Endothelial cell of umbilical vein (primary cell): ENCODE measurements around the gene WDR4. TPM values are rescaled to one million over a fixed set of nuclear protein-coding genes. Genes with fewer than 3 reads are reported as not detected.

Experiments
- BruUV-seq: library from RNA; stranded (reverse); fragments of 400-500 nt; replicated peaks from 2 replicates; lab custom pipeline; 2021; lab: Mats Ljungman, UMichigan
- CTCF ChIA-PET: fragments of 300-600, 350-600 bp; sonication (Branson Sonifier 250); formaldehyde crosslinking; loops from one replicate; lab custom pipeline; 2021; ENCODE audit warnings: antibody characterized with exemption, inconsistent platforms; lab: Charles Lee
- POLR2A ChIA-PET: fragments of 300-600, 350-600 bp; sonication (Branson Sonifier 250); formaldehyde crosslinking; loops from one replicate; lab custom pipeline; 2021; ENCODE audit warnings: antibody characterized with exemption, inconsistent platforms; lab: Charles Lee
- DNase-seq: peaks from one replicate; pipeline ENCODE4 v3.0.0-alpha.2; 2011; ENCODE audit warnings: low read depth, low spot score
- FAIRE-seq: peaks from 2 replicates; lab custom pipeline; 2011; peaks lifted over from hg19 to GRCh38; lab: Jason Lieb, UNC
- H2AFZ ChIP-seq: 2 replicates; pipeline ENCODE4 v1.6.0; 2012; ENCODE audit warnings: low read depth, low read length, control low read depth, inconsistent platforms
- H3K27ac ChIP-seq: 2 replicates; pipeline ENCODE4 v1.5.1; 2011; ENCODE audit warnings: low read depth, mild to moderate bottlenecking, control low read depth, low read length, moderate library complexity; ENCODE audit not compliant: insufficient read depth
- H3K27me3 ChIP-seq, 2 experiments: 2 replicates each; pipeline versions ENCODE4 v1.6.0 to v1.6.1; 2011; ENCODE audit warnings: low read length in 2 of 2, mixed read lengths in 1 of 2; ENCODE audit not compliant: control insufficient read depth in 2 of 2, insufficient read depth in 2 of 2
- H3K36me3 ChIP-seq, 2 experiments: 2 replicates in 1 of 2; 3 replicates in 1 of 2; pipeline ENCODE4 v1.5.1; 2011; ENCODE audit warnings: low read length in 2 of 2, mild to moderate bottlenecking in 1 of 2, moderate library complexity in 1 of 2; ENCODE audit not compliant: control insufficient read depth in 2 of 2, insufficient read depth in 2 of 2; ENCODE audit errors: extremely low read depth in 1 of 2
- H3K4me1 ChIP-seq: 3 replicates; pipeline ENCODE4 v1.5.1; 2011; ENCODE audit warnings: mild to moderate bottlenecking, low read length; ENCODE audit not compliant: control insufficient read depth, insufficient read depth; ENCODE audit errors: extremely low read depth
- H3K4me2 ChIP-seq: 2 replicates; pipeline ENCODE4 v1.6.1; 2011; ENCODE audit warnings: low read length, control low read depth, mixed read lengths; ENCODE audit not compliant: insufficient read depth
- H3K4me3 ChIP-seq, 3 experiments: fragments of 200-600 bp in 1 of 3; sonication (generic), shearing (Covaris generic) in 1 of 3; replicated peaks in 1 of 3; 2 replicates each; pipeline ENCODE4 v1.5.1; 2011 to 2016; ENCODE audit warnings: control low read depth in 3 of 3, low read length in 3 of 3, mild to moderate bottlenecking in 2 of 3, inconsistent platforms in 1 of 3, low read depth in 1 of 3, moderate library complexity in 1 of 3; ENCODE audit not compliant: insufficient read depth in 1 of 3
- H3K79me2 ChIP-seq: 2 replicates; pipeline ENCODE4 v1.6.0; 2012; ENCODE audit warnings: low read length, inconsistent platforms; ENCODE audit not compliant: control insufficient read depth, insufficient read depth
- H3K9ac ChIP-seq: replicated peaks from 2 replicates; pipeline ENCODE3; 2011; ENCODE audit warnings: low read length, control low read depth; ENCODE audit not compliant: insufficient read depth; ENCODE audit errors: extremely low read depth
- H3K9me1 ChIP-seq: replicated peaks from 3 replicates; pipeline ENCODE4 v1.6.0; 2011; ENCODE audit warnings: mild to moderate bottlenecking, low read length; ENCODE audit not compliant: control insufficient read depth, insufficient read depth; ENCODE audit errors: extremely low read depth
- H3K9me3 ChIP-seq: replicated peaks from 2 replicates; pipeline ENCODE4 v1.5.1; 2012; ENCODE audit warnings: low read length, inconsistent platforms; ENCODE audit not compliant: control insufficient read depth, insufficient read depth
- H4K20me1 ChIP-seq: replicated peaks from 2 replicates; pipeline ENCODE3; 2011; ENCODE audit warnings: mild to moderate bottlenecking, low read length; ENCODE audit not compliant: control insufficient read depth, insufficient read depth; ENCODE audit errors: extremely low read depth
- CTCF ChIP-seq, 2 donors: IDR thresholded peaks; 1 replicate in 1 of 2; 2 replicates in 1 of 2; pipeline ENCODE4 v1.5.1; 2011; ENCODE audit warnings: low read length in 2 of 2, mild to moderate bottlenecking in 2 of 2, moderate library complexity in 2 of 2, control low read depth in 1 of 2, inconsistent platforms in 1 of 2, low read depth in 1 of 2; ENCODE audit not compliant: insufficient read depth in 1 of 2; ENCODE audit errors: extremely low read depth in 1 of 2
- EZH2 ChIP-seq: IDR thresholded peaks from 2 replicates; pipeline ENCODE4 v1.6.1; 2012; ENCODE audit warnings: borderline replicate concordance, low read depth, mild to moderate bottlenecking, moderate library complexity, low read length, inconsistent platforms; ENCODE audit not compliant: severe bottlenecking
- FOS ChIP-seq: IDR thresholded peaks from 2 replicates; pipeline ENCODE4 v1.6.1; 2011; ENCODE audit warnings: mild to moderate bottlenecking, low read length, moderate library complexity, borderline replicate concordance; ENCODE audit not compliant: insufficient read depth
- GATA2 ChIP-seq: IDR thresholded peaks from 2 replicates; pipeline ENCODE4 v1.7.0; 2011; ENCODE audit warnings: low read depth, mild to moderate bottlenecking, moderate library complexity, mixed read lengths, low read length; ENCODE audit not compliant: insufficient read length, insufficient read depth
- JUN ChIP-seq: IDR thresholded peaks from 2 replicates; pipeline ENCODE4 v1.6.1; 2011; ENCODE audit warnings: borderline replicate concordance, low read depth; ENCODE audit not compliant: insufficient read length, insufficient read depth
- MAX ChIP-seq: IDR thresholded peaks from 2 replicates; pipeline ENCODE4 v1.6.1; 2011; ENCODE audit not compliant: insufficient read depth, insufficient read length
- MYC ChIP-seq: IDR thresholded peaks from one replicate; pipeline ENCODE4 v1.6.1; 2011; ENCODE audit warnings: mild to moderate bottlenecking, low read depth, low read length
- POLR2A ChIP-seq: IDR thresholded peaks from 2 replicates; pipeline ENCODE4 v1.6.1; 2012; ENCODE audit warnings: low read depth, mild to moderate bottlenecking, control low read depth, low read length
- POLR2AphosphoS5 ChIP-seq: IDR thresholded peaks from 2 replicates; pipeline ENCODE4 v1.6.1; 2012; ENCODE audit warnings: low read depth, mild to moderate bottlenecking, control low read depth, low read length, moderate library complexity; ENCODE audit not compliant: insufficient read depth
- dilution Hi-C: fragments of 300-500 bp; cut with MboI; formaldehyde crosslinking; loops from one replicate; pipeline ENCODE4 v1.15.0; 2019; ENCODE audit warnings: low sequenced_read_pairs; ENCODE audit not compliant: extremely low pct_ligation_motif_present
- intact Hi-C: fragments of 100-400 bp; cut with micrococcal nuclease; formaldehyde crosslinking; loops from one replicate; pipeline ENCODE4 v1.10.0; 2022
- polyA plus RNA-seq, 4 experiments: library from polyadenylated mRNA; depleted of rRNA in 3 of 4; stranded (reverse) in 3 of 4; unstranded in 1 of 4; fragments of >200 nt; gene quantifications; 2 replicates each; pipeline versions ENCODE4 v1.2.1 to v1.2.3, GENCODE V29; 2011 to 2012; ENCODE audit warnings: missing spikeins in 1 of 4
- total RNA-seq: library from RNA; stranded (reverse); gene quantifications from 2 replicates; pipeline ENCODE4 v1.2.3, GENCODE V29; 2021

Gene WDR4
- total and polyA plus RNA-seq, 2 donors (not counting 3 experiments of a cell fraction or from before 2014, with no cell fraction given), result 24.5 to 40.0 TPM

- H3K27ac ChIP-seq, result no peak overlapping the region
- TF ChIP-seq POLR2A (no peak), JUN (no peak), EZH2 (no peak), MYC (no peak), FOS (no peak), POLR2AphosphoS5 (no peak), CTCF (IDR thresholded peaks at IDR 0.05; ENCODE audit: extremely low read depth in 1 of 2, insufficient read depth in 1 of 2, low read depth in 1 of 2, low read length in 2 of 2) (no peak), GATA2 (no peak), MAX (no peak)
- H3K36me3 ChIP-seq, result peaks cover 7 to 32% of the 10 kb centered on the region in 2 experiments
- no peak overlapping the region for H3K4me3 ChIP-seq
- H3K4me2 ChIP-seq, result no peak overlapping the region
- H3K4me1 ChIP-seq, result no peaks in the 10 kb centered on the region
- H3K9me3 ChIP-seq, result no peaks in the 10 kb centered on the region
- H4K20me1 ChIP-seq, result no peaks in the 10 kb centered on the region
- H3K9me1 ChIP-seq, result no peaks in the 10 kb centered on the region
- no peak overlapping the region for H2AFZ ChIP-seq
- DNase-seq (no peak), FAIRE-seq (no peak)
- peaks cover 36% of the 10 kb centered on the region for H3K79me2 ChIP-seq
- POLR2A ChIA-PET, result no interaction called here
- dilution Hi-C loops, result no loop called here
- H3K9ac ChIP-seq, result no peak overlapping the region
- CTCF ChIA-PET, result interaction anchor here (1.3 kb wide), 1 partner anchor 22 kb away, joined by 3 read pairs; no protein-coding TSS in a partner anchor
- no peaks in the 10 kb centered on the region for H3K27me3 ChIP-seq
- BruUV-seq, result no TSS peak
- intact Hi-C loops, result no loop called here
Measured at GRCh38 chr21:42844411-42845113, 34.8 kb downstream of the WDR4 start.
